GM10266 (cell line): Measurements from ENCODE around the gene CLPSL1.
"Not testable (repeated sequence)": the region's sequence is repeated elsewhere in the genome, so short reads cannot be mapped to it uniquely, and the experiment has no call there.

Experiments
- DNase-seq: peaks from one replicate; pipeline ENCODE4 v3.0.0; 2012; ENCODE audit errors: extremely low spot score
- TF ChIP-seq, protein P1 (sequence below): IDR thresholded peaks from 2 replicates; pipeline ENCODE4 v1.5.1; 2012; ENCODE audit warnings: mild to moderate bottlenecking, low read depth; ENCODE audit not compliant: control insufficient read depth, insufficient read depth; ENCODE audit errors: missing control alignments

CLPSL1 gene, protein sequence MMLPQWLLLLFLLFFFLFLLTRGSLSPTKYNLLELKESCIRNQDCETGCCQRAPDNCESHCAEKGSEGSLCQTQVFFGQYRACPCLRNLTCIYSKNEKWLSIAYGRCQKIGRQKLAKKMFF

DNA sequence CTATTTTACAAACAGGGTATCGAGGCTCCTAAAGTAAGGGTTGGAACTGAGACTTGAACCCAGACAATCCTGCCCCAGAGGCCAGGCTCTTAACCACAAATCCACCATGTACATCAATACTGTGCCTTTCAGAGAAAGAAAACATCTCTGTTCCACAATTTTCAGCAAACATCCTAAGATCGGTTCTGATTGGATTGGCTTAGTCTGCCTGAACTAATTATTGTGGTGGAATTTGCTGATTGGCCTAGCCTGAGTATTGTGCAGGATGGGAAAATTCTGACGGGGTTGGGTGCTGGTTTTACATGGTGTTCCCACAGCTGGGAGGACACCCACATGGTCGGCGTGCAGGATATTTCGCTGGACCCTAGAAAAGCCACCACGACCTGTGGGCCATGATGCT is at the start of gene CLPSL1:
CLPSL1 (plus strand) TSS at position 301 of the 400 bp plus-strand sequence; CDS start at position 393, 92 bp downstream.
- TF ChIP-seq, protein P1, sequence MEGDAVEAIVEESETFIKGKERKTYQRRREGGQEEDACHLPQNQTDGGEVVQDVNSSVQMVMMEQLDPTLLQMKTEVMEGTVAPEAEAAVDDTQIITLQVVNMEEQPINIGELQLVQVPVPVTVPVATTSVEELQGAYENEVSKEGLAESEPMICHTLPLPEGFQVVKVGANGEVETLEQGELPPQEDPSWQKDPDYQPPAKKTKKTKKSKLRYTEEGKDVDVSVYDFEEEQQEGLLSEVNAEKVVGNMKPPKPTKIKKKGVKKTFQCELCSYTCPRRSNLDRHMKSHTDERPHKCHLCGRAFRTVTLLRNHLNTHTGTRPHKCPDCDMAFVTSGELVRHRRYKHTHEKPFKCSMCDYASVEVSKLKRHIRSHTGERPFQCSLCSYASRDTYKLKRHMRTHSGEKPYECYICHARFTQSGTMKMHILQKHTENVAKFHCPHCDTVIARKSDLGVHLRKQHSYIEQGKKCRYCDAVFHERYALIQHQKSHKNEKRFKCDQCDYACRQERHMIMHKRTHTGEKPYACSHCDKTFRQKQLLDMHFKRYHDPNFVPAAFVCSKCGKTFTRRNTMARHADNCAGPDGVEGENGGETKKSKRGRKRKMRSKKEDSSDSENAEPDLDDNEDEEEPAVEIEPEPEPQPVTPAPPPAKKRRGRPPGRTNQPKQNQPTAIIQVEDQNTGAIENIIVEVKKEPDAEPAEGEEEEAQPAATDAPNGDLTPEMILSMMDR = no peak
- DNase-seq = peak; percentile 5

DNA sequence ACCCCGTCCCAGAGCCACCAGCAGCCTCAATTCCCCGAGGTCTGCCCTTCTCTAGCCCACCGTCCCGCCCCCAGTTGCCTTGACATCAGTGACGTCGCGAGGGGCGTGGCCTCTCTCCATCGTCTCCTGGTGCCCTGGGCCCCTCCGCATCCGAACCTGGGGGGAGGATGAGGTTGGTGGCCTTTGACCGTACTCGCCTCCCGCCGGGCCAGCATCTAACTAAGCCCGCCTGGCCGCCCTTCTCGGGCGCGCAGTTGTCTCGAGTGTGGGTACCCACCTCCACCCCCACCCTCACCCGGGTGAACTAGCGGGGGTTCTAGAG is 49.4 kb upstream of the CLPSL1 start:
- TF ChIP-seq, protein P1 = no peak
- DNase-seq = peak; percentile 93

DNA sequence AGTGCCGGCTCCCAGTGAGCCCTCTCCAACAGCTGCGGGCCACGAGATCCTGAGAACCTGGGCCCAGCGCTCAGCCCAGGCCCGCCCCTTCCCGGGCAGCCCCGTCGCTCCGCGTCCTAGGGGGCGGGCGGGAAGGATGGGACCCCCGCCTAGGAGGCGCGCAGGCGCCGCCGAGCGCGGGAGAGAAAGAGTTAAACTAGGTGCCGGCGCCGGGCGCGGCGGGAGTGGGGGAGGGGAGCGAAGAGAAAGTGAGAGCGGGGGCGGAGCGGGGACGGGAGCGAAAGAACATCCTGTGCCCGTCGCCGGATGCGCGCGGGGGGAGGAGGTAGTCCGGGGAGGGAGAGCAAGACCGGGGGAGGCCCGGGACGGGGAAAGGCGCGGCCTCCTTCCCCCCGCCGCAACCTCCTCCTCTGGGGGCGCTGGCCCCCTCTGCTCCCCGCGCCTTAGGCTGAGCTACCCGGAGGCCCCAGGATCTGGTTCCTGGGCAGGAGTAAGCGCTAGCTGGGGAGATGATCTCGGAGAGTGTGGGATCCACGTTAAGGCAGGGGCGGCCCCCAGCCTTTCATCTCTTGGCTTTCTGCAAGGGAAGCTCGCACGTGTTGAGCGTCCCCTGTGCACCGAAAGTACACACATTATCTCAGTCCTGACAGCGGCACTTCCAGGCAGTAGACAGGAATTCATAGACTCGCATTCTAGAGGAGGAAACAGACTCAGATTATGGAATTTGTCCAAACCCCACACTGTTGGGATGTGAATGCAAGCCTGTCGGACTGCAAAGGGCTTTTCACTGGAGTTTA is 48.9 kb upstream of the CLPSL1 start:
- TF ChIP-seq, protein P1 = no peak
- DNase-seq = peak; percentile 90

DNA sequence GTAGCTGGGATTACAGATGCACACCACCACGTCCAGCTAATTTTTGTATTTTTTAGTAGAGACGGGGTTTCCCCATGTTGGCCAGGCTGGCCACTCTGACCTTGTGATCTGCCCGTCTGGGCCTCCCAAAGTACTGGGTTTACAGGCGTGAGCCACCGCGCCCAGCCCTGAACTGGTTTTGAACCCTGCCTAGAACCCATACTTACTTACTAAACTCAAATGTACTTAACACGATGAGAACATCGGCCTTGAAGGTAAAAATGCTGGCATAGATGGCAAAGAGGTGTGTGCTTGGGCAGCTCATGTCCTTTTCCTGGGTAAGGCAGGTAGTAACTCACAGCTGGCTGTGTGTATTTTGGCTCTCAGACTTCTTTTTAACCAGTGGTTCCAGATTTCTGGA is 47.2 kb upstream of the CLPSL1 start:
- DNase-seq = no peak
- TF ChIP-seq, protein P1 = no peak

DNA sequence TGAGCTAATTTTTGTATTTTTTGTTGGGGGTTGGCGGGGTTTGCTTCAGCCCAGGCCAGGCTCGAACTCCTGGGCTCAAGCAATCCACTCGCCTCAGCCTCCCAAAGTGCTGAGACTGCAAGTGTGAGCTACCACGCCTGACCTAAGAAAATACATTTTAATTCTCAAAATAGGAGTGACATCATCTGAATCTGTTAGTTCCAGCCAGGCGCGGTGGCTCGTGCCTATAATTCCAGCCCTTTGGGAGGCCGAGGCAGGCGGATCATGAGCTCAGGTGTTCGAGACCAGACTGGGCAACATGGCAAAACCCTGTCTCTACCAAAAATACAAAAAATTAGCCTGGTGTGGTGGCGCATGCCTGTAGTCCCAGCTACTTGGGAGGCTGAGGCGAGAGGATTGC is 46.5 kb upstream of the CLPSL1 start:
- not testable (repeated sequence) for DNase-seq

DNA sequence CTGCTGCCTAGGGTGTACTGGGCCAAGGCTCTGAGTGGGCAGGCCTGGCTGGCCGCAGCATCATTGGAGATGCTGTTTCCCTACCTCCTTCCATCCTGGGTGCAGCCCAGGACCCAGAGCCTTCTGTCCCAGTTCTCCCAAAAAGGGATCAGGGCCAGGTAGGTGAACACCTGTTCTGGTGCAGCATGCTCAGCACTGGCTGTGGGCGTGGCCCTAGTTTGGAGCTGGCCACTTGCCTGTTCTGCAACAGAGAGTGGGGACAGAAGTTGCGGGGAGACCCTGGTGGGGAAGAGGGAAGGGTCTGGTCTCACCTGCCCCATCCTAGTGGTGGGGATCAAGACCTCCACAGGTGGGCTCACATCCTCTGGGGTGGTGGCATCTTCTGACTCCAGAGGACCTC is 45.4 kb upstream of the CLPSL1 start:
- DNase-seq = no peak
- TF ChIP-seq, protein P1 = no peak

DNA sequence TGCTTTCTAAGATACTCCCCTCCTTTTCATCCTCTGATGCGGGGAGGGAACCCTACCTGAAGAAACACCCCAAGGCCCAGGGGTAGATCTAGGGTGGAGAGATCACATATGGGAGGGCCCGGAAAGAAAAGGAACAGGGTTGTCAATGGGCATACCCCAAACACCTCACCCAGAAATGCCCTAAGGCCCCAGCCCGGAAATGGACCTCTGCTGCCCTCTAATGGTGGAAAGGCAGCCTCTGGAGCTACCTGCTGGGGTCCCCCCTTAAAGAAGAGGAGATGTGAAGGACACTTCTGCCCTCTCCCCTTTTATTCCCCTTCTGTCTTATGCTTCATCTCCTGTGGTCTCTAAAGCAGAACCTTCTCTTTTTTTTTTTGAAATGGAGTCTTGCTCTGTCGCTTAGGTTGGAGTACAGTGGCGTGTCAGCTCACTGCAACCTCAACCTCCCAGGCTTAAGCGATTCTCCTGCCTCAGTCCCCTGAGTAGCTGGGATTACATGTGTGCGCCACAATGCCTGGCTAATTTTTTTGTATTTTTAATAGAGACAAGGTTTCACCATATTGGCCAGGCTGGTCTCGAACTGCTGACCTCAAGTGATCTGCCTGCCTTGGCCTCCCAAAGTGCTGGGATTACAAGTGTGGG is 44.4 kb upstream of the CLPSL1 start:
- TF ChIP-seq, protein P1 = peak; percentile 95
- peak; percentile 78 for DNase-seq
